HPDE6-E6E7 (cell line): ENCODE measurements around the gene RAB4B.
"Not testable (repeated sequence)": the region's sequence is repeated elsewhere in the genome, so short reads cannot be mapped to it uniquely, and the experiment has no call there.

Source experiments
- DNase-seq: peaks from one replicate; pipeline ENCODE4 v3.0.0; 2011; ENCODE audit warnings: missing footprints; ENCODE audit errors: extremely low spot score

The RAB4B gene

DNA sequence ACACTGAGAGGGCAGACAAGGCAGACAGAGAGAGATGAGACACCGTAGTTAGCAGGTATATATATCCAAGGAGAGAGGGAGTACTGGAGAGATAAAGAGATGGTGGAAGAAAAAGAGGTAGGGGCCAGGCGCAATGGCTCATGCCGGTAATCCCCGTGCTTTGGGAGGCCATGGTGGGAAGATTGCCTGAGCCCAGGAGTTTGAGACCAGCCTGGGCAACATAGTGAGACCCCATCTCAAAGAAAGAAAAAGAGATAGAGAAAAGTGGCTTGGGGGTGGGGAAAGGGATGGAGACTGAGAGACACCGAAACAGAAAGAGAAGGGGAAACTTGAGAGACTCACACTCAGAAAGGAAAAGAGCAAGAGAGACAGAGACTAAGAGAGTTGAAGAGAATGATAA is 2.5 kb downstream of the RAB4B start:
- no peak for DNase-seq

DNA sequence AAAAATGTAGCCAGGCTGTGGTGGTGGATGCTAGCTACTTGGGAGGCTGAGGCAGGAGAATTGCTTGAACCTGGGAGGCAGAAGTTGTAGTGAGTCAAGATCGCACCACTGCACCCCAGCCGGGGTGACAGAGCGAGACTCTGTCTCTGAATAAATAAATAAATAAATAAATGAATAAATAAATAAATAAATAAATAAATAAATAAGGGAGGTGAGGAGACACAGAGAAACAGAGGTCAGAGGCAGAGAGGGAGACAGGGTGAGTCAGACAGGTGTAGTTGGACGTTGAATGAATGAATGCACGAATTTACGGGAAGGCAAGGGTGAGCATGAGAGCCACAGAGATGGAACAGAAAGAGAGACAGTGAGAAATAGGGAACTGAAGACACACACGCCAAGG is 3.1 kb downstream of the RAB4B start:
- no peak for DNase-seq

DNA sequence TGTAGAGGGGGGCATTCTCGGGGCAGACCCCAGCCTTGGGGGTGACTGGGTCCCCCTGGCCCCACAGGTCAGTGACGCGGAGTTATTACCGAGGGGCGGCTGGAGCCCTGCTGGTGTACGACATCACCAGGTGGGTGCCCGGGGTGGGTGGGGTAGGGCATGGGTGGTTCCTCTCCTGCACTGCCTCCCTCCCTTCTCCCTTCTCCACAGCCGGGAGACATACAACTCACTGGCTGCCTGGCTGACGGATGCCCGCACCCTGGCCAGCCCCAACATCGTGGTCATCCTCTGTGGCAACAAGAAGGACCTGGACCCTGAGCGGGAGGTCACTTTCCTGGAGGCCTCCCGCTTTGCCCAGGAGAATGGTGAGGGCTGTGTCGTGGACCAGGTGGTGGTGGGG is 5.7 kb downstream of the RAB4B start:
- no peak for DNase-seq

DNA sequence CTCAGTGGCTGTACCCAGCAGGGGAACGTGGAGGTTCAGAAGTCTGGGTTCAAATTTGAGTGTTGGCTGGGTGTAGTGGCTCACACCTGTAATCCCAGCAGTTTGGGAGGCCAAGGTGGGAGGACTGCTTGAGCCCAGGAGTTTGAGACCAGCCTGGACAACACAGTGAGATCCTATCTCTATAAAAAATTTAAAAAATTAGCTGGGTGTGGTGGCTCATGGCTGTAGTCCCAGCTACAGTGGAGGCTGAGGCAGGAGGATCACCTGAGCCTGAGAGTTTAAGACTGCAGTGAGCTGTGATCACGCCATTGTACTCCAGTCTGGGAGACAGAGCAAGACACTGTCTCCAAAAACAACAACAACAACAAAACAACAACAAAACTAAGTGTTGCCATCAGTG is 6.1 kb downstream of the RAB4B start:
- DNase-seq = not testable (repeated sequence)

DNA sequence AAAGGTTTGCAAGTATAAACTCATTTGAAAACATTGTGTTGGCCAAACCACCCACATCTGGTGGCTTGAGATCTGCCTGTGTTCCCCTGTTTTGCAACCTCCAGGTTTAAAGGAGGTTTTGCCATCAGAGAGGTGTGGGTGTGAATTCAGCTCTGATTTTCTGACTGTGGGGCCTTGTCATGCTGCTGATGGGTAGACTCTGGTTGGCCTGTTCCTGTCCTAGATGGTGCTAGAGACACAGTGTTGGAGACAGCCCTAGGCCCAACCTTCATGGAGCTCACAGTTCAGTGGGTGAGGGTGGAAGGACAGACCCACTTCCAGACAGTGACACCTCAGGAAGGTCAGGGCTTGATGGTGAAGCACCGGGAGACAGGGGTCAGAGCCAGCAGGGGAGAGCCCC is 7.5 kb downstream of the RAB4B start:
- no peak for DNase-seq

DNA sequence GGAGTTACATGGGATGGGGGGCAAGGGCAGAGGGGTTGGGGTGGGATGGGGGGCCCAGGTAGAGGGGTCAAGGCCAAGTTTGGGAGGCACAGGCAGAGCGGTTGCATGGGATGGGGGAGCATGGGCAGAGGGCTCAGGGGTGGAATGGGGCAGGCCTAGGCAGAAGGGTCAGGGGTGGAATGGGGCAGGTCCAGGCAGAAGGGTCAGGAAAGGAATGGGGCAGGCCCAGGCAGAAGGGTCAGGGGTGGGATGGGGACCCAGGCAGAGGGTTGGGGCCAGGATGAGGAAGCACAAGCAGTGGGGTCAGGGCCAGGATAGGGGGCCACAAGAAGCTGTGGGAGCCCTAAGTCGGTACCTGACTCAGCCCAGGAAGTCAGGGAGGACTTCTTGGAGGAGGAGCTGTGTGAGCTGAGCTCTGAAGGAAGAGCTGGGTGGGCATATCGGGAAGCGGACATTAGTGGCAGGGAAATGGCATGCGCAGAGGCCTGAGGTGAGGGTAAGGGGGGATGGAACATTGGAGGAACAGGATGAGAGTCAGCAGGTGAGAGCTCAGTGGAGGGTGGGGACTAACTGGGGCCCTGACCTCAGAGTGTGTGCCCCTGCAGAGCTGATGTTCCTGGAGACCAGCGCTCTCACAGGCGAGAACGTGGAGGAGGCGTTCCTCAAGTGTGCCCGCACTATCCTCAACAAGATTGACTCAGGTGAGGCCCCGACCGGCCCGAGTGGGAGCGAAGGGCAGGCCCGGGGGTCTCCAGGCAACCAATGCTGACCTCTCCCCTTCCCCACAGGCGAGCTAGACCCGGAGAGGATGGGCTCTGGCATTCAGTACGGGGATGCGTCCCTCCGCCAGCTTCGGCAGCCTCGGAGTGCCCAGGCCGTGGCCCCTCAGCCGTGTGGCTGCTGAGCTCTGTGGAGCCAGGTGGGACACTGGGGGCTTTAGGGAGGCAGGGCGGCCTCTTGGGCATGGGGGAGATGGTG is 8.3 kb downstream of the RAB4B start:
- DNase-seq = no peak

DNA sequence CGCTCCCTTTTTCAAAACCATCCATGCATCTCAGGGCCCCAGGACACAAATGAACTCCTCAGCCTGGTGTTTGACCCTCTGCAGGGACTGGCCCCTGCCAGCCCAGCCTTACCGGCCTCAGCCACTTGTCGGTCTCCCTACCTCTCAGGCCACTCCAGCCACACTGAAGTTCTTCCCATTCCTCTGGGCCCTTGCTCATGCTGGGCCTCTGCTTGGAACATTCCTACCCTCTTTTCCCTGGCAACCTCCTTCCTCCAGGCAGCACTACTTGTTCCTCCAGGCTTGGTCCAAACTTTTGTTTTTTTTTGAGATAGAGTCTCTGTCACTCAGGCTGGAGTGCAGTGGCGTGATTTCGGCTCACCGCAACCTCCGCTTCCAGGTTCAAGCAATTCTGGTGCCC is 13.3 kb downstream of the RAB4B start:
- no peak for DNase-seq

DNA sequence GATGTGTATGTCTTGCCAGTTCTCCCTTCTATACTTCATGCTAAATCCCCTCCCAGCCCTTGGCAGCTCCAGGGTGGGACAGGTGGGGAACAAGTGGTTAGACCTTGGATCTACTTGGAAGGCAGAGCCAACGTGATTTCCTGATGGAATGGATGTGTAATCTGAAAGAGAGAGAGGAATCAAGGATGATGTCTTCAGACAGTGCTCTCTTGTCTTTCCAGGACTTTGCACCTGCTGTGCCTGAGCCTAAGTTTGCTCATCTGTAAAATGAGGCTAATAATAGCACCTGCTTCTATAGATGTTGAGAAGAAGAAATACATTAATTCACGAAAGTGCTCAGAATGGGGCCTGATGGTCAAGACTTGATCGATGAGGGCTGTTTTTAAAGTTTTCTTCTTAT is 13.9 kb downstream of the RAB4B start:
- DNase-seq = no peak

DNA sequence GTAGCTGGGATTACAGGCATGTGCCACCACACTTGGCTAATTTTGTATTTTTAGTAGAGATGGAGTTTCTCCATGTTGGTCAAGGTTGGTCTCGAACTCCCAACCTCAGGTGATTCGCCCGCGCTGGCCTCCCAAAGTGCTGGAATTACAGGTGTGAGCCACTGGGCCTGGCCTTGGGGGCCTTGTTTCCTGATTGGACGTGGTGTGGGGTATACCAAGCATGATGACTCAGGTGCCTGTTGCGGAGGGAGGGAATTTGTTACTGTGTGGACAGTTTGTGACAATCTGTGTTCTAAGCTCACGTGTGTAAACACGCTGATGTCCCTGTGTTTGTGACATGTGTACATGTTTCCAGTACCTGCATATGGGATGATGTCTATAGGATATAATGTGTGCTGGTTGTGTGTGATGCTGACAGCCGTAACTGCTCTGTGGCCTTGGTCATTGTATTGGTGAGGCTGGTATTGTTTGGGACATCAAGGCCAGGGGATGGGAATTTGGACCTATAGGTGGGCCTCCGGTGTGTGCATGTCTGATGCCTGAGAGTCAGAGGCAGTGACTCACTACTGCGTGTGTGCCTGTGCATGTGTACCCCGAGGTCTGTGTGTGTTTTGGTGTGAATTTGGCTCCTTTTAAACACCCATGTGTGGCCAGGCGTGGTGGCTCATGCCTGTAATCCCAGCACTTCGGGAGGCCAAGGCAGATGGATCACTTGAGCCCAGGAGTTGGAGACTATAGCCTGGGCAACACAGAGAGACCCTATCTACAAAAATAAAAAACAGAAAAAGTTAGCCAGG is 19.3 kb downstream of the RAB4B start:
- DNase-seq = no peak

DNA sequence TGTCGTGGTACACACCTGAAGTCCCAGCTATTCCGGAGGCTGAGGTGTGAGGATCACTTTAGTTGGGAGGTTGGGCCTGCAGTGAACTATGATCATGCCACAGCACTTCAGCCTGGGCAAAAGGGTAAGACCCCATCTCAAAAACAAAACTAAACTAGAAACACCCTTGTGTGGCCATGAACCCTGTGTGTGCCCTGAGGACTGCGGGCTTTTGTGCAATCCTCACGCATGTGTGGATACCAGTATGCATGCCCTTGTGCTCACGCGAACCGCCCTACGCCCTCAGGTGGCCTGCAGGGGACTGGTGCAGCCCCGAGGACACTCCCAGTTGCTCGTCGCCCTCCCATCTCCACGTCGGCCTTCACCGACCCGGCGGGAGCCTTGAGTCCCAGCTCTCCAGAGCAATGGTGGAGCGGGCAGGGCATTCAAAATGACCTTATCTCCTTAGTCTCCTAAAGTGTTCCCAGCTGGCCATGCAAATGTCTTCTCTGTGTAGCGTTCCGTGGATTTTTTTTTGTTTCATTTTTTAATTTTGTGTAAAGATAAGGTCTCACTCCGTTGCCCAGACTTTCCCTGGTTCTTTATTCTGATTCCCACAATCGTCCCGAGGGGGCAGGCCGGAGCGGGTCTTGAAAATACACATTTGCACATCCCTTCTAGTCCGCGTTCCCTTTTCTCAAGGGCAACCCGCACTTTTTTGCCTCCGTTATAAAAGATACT is 20.1 kb downstream of the RAB4B start:
- no peak for DNase-seq

DNA sequence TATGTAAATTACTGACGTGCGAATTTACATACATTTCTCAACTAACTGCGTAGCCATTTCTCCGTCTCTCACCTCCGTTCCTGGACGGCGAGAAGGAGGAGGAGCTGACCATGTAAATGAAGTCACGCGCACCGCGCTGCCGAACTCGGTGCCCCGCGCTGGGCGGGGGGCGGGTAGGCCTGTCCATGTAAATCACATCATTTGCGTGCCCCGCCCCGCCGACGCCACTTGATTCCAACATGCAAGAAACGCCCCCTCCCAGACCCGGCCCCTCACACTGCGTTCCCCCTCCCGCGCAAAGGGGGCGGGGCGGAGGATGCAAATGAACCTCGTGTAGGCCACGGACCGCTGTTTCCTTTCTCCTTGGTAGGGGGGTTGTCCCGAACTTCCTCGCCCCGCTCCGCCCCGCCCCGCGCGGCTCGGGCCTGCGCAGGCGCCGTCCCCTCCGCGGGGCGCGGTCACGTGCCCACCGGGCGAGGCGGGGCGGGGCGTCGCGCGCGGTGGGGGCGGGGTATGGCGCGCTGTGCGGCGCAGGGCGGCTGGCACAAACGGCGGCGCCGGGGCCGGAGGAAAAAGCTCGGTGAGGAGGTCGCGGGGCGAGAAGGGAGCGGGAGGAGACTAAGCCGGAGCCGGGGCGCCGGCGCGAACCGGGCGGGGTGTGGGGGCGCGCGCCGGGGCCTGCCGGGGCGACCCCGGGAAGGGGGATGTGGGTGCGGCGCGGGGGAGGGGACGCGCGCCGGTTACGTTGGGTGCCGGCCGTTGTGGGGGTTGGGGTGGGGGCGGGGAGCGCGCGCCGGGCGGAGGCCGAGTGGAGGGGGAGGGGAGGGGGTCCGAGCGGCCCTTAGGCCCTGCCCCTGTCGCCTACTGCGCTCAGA is 20.9 kb downstream of the RAB4B start, which contains the start of gene EGLN2:
Gene EGLN2 (plus strand): TSS at position 509 of the 875 bp plus-strand sequence. CDS start 1,382 bp downstream, outside the sequence.
- peak; percentile 88 for DNase-seq

DNA sequence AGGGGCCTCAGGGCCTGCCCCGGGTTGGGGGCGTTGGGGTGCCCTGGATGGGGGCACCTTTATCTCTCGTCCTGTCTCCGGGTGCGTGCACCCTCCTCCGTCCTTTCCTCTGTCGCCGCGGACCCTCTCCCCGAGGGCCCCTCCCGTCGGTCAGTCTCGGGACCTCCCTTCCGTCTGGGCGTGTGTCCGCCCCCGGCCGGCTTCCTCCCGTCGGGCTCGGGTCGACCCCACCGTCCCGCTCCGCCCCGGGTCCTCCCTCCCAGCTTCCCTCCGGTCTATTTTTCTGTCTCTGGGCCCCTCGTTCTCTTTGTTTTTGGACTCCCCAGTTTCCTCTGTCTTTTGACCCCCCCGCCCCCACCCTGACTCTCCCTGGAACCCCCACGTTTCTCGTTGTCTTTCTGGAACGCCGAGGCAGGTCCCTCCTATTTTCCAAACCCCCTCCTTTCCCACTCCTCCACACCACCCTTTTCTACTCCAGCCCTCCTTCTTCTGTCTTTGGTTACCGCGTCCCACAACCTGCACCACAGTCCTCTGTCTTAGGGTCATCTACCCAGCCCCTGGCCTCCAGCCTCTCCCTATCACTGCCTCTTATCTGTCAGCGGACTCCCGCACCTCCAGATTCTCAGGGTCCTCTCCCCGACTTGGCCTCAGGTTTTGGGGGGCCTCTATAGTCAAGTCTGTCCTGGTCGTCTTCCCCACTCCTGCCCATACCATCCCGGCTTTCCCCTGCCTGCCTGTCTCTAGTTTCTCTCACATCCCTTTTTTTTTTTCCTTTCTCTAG is 21.7 kb downstream of the RAB4B start:
- DNase-seq = no peak

DNA sequence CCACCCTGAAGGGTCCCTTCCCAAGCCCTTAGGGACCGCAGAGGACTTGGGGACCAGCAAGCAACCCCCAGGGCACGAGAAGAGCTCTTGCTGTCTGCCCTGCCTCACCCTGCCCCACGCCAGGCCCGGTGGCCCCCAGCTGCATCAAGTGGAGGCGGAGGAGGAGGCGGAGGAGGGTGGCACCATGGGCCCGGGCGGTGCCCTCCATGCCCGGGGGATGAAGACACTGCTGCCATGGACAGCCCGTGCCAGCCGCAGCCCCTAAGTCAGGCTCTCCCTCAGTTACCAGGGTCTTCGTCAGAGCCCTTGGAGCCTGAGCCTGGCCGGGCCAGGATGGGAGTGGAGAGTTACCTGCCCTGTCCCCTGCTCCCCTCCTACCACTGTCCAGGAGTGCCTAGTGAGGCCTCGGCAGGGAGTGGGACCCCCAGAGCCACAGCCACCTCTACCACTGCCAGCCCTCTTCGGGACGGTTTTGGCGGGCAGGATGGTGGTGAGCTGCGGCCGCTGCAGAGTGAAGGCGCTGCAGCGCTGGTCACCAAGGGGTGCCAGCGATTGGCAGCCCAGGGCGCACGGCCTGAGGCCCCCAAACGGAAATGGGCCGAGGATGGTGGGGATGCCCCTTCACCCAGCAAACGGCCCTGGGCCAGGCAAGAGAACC is 22.4 kb downstream of the RAB4B start:
- no peak for DNase-seq

DNA sequence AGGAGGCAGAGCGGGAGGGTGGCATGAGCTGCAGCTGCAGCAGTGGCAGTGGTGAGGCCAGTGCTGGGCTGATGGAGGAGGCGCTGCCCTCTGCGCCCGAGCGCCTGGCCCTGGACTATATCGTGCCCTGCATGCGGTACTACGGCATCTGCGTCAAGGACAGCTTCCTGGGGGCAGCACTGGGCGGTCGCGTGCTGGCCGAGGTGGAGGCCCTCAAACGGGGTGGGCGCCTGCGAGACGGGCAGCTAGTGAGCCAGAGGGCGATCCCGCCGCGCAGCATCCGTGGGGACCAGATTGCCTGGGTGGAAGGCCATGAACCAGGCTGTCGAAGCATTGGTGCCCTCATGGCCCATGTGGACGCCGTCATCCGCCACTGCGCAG is 22.9 kb downstream of the RAB4B start:
- DNase-seq = no peak

DNA sequence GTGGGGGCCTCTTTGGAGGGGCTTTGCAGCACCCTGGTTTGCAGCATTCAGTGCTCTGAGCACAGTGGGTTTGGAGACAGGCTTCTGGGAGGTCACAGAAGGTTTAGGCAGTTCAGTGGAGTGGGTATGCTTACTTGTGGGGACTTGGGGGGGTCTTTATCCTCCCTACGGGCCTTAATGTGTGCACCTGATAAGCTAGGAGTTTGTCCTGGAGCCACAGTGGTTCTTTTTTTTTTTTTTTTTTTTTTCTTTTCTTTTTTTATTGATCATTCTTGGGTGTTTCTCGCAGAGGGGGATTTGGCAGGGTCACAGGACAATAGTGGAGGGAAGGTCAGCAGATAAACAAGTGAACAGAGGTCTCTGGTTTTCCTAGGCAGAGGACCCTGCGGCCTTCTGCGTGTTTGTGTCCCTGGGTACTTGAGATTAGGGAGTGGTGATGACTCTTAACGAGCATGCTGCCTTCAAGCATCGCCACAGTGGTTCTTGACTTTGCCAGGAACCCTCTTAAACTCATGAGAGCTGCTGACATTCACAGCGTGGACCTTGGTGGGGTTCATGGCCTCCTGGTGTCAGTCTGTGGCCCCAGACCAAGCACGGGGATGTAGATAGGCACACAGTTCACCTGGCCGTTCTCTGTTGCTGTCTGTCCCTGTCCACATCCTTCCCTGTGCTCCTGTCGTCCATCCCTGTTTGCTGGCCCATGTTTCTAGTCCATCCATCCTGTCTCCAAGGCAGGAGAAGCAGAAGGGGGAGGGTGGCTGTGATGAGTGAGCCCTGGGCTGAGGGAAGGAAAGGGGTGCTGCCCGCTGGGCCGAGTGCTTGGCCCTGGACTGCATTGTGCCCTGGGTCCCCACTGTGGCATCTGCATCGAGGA is 23.6 kb downstream of the RAB4B start:
- no peak for DNase-seq

DNA sequence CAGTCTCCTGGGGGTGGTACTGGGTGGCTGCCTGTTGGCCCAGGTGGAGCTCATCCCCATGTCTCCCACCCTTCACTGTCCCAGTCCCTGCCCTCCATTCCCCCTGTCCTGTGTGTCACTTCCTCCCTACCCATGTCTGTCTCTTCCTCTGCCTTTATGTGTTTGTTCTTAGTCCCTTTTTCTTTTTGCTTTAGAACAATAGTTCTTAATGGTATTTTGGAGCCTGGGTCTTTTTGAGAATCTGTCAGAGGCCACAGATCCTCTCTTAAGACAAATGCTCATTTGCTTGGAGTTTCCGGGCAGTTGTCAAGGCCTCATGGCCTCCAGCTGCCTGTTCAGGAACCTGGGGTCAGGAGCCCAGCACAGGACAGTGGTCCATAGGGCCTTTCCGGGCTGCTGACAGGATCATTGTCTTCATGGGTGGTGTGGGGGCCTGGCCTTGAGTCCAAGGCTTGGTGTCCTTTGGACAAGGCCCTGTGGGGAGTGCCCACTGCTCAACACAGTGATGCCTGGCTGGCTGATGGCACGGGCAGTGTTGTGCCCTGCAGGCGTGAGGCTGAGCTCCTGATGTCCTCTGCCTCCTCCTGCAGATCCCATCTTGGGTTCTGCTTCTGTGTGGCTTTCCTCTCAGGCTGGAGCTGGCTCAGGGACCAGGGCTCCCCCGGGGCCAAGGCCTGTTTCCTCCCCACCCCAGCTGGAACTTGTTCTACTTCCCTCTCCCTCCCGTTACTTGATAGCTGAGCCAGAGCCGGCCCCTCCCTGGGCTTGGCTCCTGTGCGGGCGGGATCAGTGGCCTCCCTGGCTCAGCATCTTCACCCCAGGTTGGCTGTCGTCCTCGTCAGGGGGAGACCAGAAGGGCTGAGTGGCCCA is 24.5 kb downstream of the RAB4B start:
- no peak for DNase-seq

DNA sequence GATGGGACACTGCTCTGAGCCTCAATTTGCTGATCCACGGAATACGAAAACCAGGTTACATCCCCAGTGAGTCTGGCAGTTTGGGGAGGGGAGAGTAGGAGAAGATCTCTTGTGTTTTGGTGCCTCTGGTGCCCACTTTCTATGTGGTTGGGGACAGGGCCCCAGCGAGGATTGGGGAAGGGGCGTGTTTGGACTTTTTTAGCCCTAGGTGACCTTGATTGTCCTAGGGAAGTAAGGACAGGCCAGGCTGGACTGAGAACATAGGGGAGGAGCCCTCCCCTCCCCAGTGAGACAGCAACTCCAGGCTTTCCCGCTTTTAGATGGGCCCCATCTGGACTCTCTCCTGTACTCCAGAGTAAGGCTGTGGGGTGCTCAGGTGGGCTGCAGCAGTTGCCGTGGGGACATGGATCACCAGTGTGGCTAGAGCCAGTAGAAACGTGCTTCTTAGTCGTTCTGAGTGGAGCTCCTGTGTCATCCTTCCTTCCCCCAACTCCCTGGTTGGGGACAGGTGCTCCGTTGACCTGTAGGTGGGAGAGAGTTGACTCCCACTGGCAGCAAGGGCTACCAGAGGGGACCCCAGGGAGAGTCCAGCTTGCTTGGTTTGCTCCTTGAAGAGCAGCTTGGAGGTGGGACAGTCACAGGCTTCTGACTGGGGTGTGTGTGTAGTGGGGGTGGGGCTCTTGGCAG is 25.3 kb downstream of the RAB4B start:
- DNase-seq = no peak
